SW 1271 (cell line): Measurements from ENCODE around the gene SATB2.

ENCODE experiments used
- DNase-seq, 2 experiments: peaks; one replicate each; lab custom pipeline; 2025; lab: John Stamatoyannopoulos, UW

SATB2 gene

DNA sequence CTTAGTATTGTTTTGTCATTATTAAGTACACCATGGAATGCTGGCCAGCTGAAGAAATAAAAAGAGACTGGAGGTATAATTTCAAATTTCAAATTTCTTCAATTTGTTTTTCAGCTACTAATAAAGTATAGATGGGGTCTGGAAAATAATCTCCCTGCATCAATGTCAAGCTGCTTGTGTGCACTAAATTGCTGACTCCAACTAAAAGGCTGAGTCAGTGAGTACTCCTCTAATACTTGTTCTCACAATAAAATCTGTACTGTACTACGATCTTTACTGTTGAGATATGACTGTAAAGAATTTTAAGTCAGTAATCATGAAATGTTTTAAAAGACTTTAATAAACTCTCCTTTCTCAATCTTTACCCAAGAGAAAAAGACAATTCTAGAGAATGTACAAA, 131.9 kb downstream of the SATB2 start:
- no peak for DNase-seq

DNA sequence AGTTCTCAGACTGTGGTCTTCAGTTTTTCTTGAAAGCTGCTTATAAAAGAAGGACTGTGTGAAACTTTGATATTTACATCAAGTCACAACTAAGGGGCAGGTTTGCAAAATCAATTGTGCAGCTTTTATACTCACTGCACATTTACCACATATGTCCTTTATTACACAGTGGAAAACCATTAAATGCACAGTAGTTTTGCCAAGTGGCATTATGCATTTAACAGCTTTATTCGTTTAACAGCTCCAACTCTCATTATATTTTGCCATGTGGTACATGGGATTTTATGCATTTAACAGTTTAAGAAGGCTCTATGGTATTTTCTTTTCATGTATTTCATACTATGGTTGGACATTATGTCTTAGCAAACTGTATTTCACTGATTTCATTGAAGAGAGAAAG, 135.6 kb downstream of the SATB2 start:
- DNase-seq: no peak

- DNase-seq: no peak
These were observed 140.1 kb downstream of the SATB2 start for GRCh38 chr2:199317646-199318045.

DNA sequence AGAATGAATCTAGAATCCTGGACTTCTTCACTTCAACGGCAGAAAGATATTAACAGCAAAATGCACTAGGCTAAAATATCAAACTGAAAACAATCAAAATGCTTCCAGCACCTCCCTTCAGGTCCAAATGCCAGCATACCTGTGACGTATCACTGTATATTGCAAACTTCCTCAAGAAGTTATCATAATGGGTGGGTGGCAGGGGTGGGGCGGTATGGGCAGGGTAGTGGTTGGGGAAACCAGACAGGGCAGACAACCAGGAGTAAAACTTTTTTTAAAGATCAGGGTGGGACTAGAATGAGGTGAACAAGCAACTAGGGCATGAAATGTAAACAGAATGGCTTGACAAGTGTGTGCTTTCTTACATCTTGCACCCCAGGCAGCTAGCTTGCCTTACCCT, 140.9 kb downstream of the SATB2 start:
- no peak for DNase-seq

GRCh38 chr2:199315299-199316179, 142.2 kb downstream of the SATB2 start:
- DNase-seq: no peak

GRCh38 chr2:199312931-199313330, 144.8 kb downstream of the SATB2 start:
- DNase-seq: no peak

GRCh38 chr2:199310771-199311585, 146.8 kb downstream of the SATB2 start:
- DNase-seq: no peak

DNA sequence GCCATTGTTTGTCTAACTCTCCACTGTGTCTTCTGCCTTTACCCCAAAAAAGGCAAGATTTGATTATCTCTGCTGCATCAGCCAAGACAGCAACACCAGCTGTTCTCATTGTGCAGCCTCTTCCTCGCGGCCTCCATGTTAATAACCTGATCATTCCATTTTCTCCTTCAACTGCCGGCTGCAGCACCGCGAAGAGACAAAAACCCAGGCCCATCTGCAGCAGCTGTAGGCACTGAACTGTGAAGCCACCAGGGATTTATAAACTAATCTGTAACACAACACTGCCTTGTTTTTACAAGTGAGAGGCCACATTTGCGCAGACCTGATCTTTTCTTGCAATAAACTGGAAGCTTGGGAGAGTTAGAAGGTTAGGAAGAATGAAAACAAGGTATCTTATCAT, 147.8 kb downstream of the SATB2 start:
- DNase-seq: no peak

DNA sequence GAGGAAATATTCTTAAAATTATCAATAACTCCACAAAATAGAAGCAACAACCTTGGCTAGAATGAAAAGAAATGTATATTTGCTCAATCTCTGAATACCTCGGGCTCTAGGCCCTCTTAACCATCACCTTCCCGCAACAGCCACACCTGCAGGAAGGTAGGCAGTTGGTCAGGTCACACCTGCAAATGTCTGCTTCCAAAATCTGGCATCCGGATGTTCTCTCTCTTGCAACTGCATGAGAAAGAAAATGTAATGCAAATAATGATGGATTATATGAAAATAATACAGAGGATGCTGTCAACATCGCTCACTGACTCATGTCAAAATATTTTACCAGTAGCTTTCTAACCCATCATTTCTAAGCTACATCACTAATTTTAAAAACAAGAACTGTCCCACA, 148.3 kb downstream of the SATB2 start:
- no peak for DNase-seq

- no peak for DNase-seq
These were observed 149.2 kb downstream of the SATB2 start for GRCh38 chr2:199308567-199308966.

DNA sequence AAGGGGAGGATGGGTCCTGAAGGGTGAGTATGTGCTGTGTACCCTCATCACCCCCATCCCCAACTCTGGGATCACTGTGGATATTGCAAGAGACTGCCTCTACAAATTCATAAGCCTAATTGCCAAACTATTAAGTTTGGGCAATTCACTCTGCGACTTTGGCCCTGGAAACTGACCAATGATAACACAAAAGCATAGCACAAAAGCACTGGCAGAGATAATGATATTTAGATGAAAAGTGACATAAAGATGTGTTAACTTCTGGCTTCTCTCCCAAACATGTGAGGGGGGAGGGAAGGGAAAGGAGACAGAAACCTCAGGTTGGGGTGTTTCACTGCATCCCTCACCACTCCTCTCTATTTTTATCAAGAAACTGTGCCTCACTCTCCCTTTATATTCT, 150.3 kb downstream of the SATB2 start:
- no peak for DNase-seq

DNA sequence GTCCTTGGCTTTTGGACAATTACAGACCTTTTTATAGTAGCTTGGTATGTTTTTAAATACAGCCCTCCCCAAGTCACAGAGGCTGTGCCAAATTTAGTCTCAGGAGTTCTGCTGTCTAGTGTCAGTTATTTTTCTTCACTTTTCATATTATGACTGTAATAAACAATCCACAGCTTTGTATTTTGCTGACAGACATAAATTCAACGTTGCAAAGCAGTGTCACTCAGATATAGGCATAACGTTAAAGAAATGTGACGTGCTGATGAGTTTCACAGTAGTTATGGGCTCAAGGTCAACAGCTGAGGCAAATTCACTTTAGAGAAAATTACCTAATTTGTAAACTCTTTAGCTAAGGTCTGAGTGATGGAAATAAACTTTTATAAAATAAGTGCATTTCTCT, 151.6 kb downstream of the SATB2 start:
- no peak for DNase-seq

DNA sequence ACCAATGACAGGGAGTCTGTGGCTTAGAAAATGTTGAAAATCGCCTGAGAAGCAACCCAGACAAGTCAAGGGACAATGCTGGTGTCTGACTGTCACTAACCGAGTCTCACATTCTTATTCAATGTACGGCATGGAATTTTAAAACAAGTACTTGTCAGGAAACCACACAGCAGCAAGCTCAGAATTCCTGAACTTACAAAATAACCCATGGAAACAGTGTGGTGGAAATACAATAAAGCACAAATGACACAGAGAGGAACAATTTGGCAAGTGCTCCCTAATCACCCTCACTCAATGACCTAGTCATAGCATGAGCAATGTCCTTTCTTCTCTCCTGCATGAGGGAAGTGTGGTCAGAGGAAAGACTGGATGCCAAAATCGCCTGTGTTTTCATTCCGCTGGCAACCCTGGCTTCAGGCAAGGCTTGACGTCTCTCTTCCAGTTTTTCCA, 154.0 kb downstream of the SATB2 start:
- DNase-seq: peak; percentile 13 to 20

- no peak for DNase-seq
These were observed 154.9 kb downstream of the SATB2 start for GRCh38 chr2:199302851-199303250.

DNA sequence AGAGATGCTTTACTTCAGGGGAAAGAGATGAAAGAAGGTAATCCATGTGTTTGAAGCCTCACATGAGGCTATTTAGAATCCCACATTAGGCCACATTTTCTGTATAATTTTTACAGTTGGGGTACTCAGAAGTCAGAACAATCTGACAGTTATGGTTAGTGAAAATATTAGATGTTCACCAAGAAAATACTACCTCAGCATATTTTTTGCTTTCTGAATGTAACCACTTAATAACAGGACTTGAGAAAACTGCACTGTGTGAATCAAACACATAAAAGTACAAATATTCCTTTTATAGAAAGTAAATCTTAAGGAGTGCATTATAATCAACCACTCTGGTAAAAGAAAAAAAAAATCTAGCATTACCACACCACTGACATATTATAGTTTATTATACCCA, 169.3 kb downstream of the SATB2 start:
- DNase-seq: no peak

DNA sequence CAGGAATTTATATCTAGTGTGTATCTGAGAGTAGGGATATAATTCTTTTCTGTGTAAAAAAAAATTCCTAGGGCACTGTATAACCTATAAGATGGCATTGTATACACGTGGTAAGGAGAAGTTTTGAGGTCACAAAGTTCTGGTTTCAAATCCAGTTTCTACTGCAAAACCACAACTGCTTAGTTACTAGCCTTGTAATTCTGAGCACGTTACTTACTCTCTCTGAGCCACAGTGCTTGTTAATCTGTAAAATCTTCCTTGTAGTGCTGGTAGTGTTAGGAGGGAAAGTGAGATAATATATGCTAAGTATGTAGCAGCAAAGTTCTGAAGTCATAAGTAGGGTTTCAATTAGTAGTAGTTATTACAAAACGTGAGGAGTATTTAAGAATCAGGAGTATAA, 175.4 kb downstream of the SATB2 start:
- no peak for DNase-seq

GRCh38 chr2:199279146-199279545, 178.6 kb downstream of the SATB2 start:
- no peak for DNase-seq

DNA sequence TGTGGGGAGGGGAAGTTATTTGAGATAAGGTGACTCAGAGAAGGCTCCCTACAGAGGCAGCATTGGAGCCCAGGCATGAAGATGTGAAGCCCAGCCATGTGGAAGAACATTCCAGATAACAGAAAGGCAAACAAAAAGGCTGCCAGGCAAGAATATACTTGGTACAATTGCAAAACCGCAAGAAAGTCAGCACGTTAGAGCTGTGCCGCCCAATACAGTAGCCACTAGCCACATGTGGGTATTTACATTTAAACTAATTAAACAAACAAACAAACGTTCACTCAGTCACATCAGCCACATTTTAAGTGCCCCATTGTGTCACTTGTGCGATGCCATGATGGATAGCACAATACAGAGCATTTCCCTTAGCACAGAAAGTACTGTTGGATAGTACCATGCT, 179.6 kb downstream of the SATB2 start:
- DNase-seq: no peak

DNA sequence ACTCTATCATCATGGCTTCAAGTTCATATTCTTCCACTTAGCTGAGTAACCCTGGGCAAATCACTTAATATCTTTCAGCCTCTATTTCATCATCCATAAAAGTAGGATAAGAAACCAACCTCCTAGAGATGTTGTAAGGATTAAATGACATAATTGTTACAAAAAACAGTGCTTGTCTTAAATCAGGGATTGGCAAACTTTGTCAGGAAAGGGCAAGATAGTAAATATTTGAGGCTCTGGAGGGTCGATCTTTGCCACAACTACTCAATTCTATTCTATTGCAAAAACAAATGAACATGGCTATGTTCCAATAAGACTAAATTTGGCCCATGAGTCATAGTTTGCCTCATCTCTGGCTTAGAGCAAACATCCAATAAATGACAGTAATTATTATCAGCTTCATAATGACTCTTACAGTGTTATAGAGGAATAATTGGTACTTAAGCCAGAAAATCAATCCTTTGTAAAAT, 184.7 kb downstream of the SATB2 start:
- no peak for DNase-seq

GRCh38 chr2:199261936-199262335, 195.8 kb downstream of the SATB2 start:
- no peak for DNase-seq

GRCh38 chr2:199261239-199261638, 196.5 kb downstream of the SATB2 start:
- DNase-seq: no peak

DNA sequence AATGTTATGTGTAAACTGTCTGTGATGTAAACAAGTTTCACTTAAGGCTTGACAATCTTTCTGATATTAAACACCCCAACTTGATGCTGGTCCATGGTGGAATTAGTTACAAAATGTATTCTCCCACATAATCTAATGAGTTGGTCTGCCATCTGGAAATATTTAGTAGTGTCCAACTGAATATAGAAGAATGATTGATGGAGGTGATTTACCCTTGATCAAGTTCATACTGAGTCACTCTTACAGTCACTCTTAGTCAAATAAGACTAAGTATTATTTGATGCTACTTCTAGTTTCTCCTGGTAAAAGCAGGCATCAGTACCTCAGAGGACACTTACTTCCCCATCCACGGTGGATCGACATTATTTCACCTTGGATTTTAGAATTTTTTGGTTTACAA, 198.1 kb downstream of the SATB2 start:
- no peak for DNase-seq

DNA sequence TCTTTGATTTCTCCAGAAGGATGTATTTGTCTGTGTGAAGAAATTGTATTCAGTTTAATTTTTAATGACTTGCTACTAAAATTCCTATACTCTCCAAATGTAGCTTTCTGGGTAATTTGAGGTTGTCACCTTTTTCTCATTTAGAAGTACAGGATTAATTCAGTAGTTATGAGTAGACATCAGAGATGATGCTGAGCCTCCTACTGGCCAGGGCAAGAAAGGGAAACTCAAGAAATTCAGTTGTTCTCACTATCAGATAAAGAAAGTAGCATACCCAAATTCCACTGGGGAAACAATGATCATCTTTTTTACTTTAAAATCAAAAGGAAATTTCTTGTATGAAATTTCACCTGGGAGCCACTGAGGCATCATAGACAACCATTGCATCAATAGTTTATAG, 199.4 kb downstream of the SATB2 start:
- DNase-seq: peak in 1 of 2 experiments; percentile 15
